ENCODE data around the gene NTNG2. TPM values are rescaled to one million over a fixed set of nuclear protein-coding genes. Genes with fewer than 3 reads are reported as not detected.
A peak's percentile ranks its signal among the peaks of the same experiment; 100 is the strongest.

Gene NTNG2
- total and polyA plus RNA-seq, 2 of the 13 experiments (the other 11 are each of a cell fraction or from before 2014, with no cell fraction given), result 0.02 to 0.36 TPM

GRCh38 chr9:132114102-132114707 is 47.7 kb upstream of the NTNG2 start (continued):
- TF ChIP-seq ZNF468 (CRISPR knock-in tag; IDR thresholded peaks at IDR 0.05), result peak; percentile 98
- TF ChIP-seq DZIP1 (CRISPR knock-in tag; IDR thresholded peaks at IDR 0.05), result peak; percentile 94; the same call in 1 of the 2 replicates
- peak; percentile 69; the same call in 1 of the 2 replicates for TF ChIP-seq ZNF543 (CRISPR knock-in tag; IDR thresholded peaks at IDR 0.05)
- TF ChIP-seq HMGA1 (CRISPR knock-in tag; conservative IDR thresholded peaks at IDR 0.05), result no peak
- no peak for TF ChIP-seq RAD21 (CRISPR knock-in tag; IDR thresholded peaks at IDR 0.05)
- TF ChIP-seq ZNF839 (CRISPR knock-in tag; IDR thresholded peaks at IDR 0.05; ENCODE audit: borderline replicate concordance), result peak; percentile 78; the same call in 1 of the 2 replicates
- no peak for TF ChIP-seq AGO1 (IDR thresholded peaks at IDR 0.05; ENCODE audit: low read depth, low read length, poor library complexity, severe bottlenecking)
- TF ChIP-seq SAP130 (CRISPR knock-in tag; IDR thresholded peaks at IDR 0.05; ENCODE audit: low read depth), result peak; percentile 95
- TF ChIP-seq POGZ (CRISPR knock-in tag; IDR thresholded peaks at IDR 0.05), result no peak
- TF ChIP-seq EHMT2 (IDR thresholded peaks at IDR 0.05; ENCODE audit: borderline replicate concordance, low read depth, low read length), result peak; percentile 98
- TF ChIP-seq DNMT3B (CRISPR knock-in tag; conservative IDR thresholded peaks at IDR 0.05), result peak; percentile 99
- peak; percentile 94 for TF ChIP-seq ZNF639 (CRISPR knock-in tag; conservative IDR thresholded peaks at IDR 0.05)
- no peak for TF ChIP-seq CTCF (CRISPR knock-in tag; IDR thresholded peaks at IDR 0.05)
- peak; percentile 97 for TF ChIP-seq ZBTB26 (CRISPR knock-in tag; IDR thresholded peaks at IDR 0.05; ENCODE audit: borderline replicate concordance)
- TF ChIP-seq ZNF136 (CRISPR knock-in tag; IDR thresholded peaks at IDR 0.05; ENCODE audit: low read depth), result 0 out of 2 replicates have a peak, but pooled peaks have one; percentile 83
- TF ChIP-seq SOX5 (CRISPR knock-in tag; IDR thresholded peaks at IDR 0.05; ENCODE audit: borderline replicate concordance), result peak; percentile 77
- no peak for TF ChIP-seq BCLAF1 (IDR thresholded peaks at IDR 0.05)
- TF ChIP-seq MYPOP (CRISPR knock-in tag; IDR thresholded peaks at IDR 0.05), result peak; percentile 93

Measured in HepG2 (cell line).